RWPE2 (cell line): ENCODE results near the gene TNS3.

Experiments
- ATAC-seq: fragments of 200-7000 bp; cut with Tn5 transposase; 3 replicates; pipeline ENCODE4 v1.9.1; 2021; ENCODE audit warnings: low read depth
- DNase-seq: peaks from one replicate; pipeline ENCODE4 v3.0.0-alpha.2; 2020; ENCODE audit warnings: low spot score
- H3K27ac ChIP-seq: fragments of 450-650 bp; 2 replicates; pipeline ENCODE4 v1.5.1; 2017; ENCODE audit warnings: mild to moderate bottlenecking; ENCODE audit not compliant: poor library complexity, severe bottlenecking
- H3K27me3 ChIP-seq: fragments of 250-450 bp; sonication (Bioruptor Pico); 2 replicates; pipeline ENCODE4 v1.5.1; 2021; ENCODE audit warnings: mild to moderate bottlenecking, moderate library complexity; ENCODE audit not compliant: insufficient read depth, poor library complexity, severe bottlenecking
- H3K36me3 ChIP-seq: fragments of 250-450 bp; sonication (Bioruptor Pico); 2 replicates; pipeline ENCODE4 v1.5.1; 2020; ENCODE audit warnings: low read depth, mild to moderate bottlenecking, moderate library complexity
- H3K4me1 ChIP-seq: fragments of 250-450 bp; sonication (Bioruptor Pico); 2 replicates; pipeline ENCODE4 v1.5.1; 2021; ENCODE audit warnings: mild to moderate bottlenecking, moderate library complexity; ENCODE audit not compliant: insufficient read depth, poor library complexity, severe bottlenecking
- H3K4me3 ChIP-seq: fragments of 250-450 bp; sonication (Bioruptor Pico); 2 replicates; pipeline ENCODE4 v1.5.1; 2021; ENCODE audit warnings: mild to moderate bottlenecking, moderate library complexity; ENCODE audit not compliant: severe bottlenecking
- H3K9me3 ChIP-seq: fragments of 250-450 bp; sonication (Bioruptor Pico); 2 replicates; pipeline ENCODE4 v1.5.1; 2021; ENCODE audit warnings: mild to moderate bottlenecking, moderate library complexity; ENCODE audit not compliant: severe bottlenecking
- CTCF ChIP-seq: fragments of 450-650 bp; IDR thresholded peaks from one replicate; pipeline ENCODE4 v1.5.1; 2017; ENCODE audit warnings: mild to moderate bottlenecking, moderate library complexity; ENCODE audit not compliant: poor library complexity, severe bottlenecking

The TNS3 gene

GRCh38 chr7:47581438-47581803, 490 bp downstream of the TNS3 start:
- no peak for DNase-seq
- no peak for TF ChIP-seq CTCF
- Histone ChIP-seq H3K4me3 (peak overlapping the region; percentile 83), H3K27me3 (no peaks in the 10 kb centered on the region), H3K27ac (peak overlapping the region; percentile 88), H3K36me3 (peaks cover 19% of the 10 kb centered on the region), H3K4me1 (peaks cover 35% of the 10 kb centered on the region), H3K9me3 (peaks cover 2% of the 10 kb centered on the region)
- ATAC-seq, result peak; percentile 22

GRCh38 chr7:47580811-47581331, 1.0 kb downstream of the TNS3 start:
- ATAC-seq (peak; percentile 42; the same call in 1 of the 3 replicates), DNase-seq (no peak)
- no peaks in the 10 kb centered on the region for H3K27me3 ChIP-seq
- H3K27ac ChIP-seq, result peak overlapping the region; percentile 88
- peaks cover 40% of the 10 kb centered on the region for H3K4me1 ChIP-seq
- H3K36me3 ChIP-seq, result peaks cover 20% of the 10 kb centered on the region
- H3K9me3 ChIP-seq, result peaks cover 2% of the 10 kb centered on the region
- TF ChIP-seq CTCF, result no peak
- peak overlapping the region; percentile 83 for H3K4me3 ChIP-seq

- DNase-seq (no peak), ATAC-seq (peak; percentile 7; the same call in 1 of the 3 replicates)
- peak overlapping the region; percentile 88 for H3K27ac ChIP-seq
- no peaks in the 10 kb centered on the region for H3K9me3 ChIP-seq
- H3K4me1 ChIP-seq, result peaks cover 44% of the 10 kb centered on the region
- TF ChIP-seq CTCF, result no peak
- H3K36me3 ChIP-seq, result peaks cover 20% of the 10 kb centered on the region
- peak overlapping the region; percentile 83 for H3K4me3 ChIP-seq
- H3K27me3 ChIP-seq, result no peaks in the 10 kb centered on the region
These were observed 1.7 kb downstream of the TNS3 start for GRCh38 chr7:47580175-47580706.

- no peak for ATAC-seq
- H3K27ac ChIP-seq, result peak overlapping the region; percentile 88
- H3K4me1 ChIP-seq, result peaks cover 52% of the 10 kb centered on the region
- TF ChIP-seq CTCF, result no peak
- no peaks in the 10 kb centered on the region for H3K27me3 ChIP-seq
- no peaks in the 10 kb centered on the region for H3K9me3 ChIP-seq
- H3K36me3 ChIP-seq, result peaks cover 24% of the 10 kb centered on the region
- H3K4me3 ChIP-seq, result no peak overlapping the region
- DNase-seq, result no peak
These were observed 2.5 kb downstream of the TNS3 start for GRCh38 chr7:47579458-47579857.

- TF ChIP-seq CTCF, result no peak
- Histone ChIP-seq H3K27ac (peak overlapping the region; percentile 88), H3K4me3 (no peak overlapping the region), H3K4me1 (peaks cover 58% of the 10 kb centered on the region), H3K27me3 (no peaks in the 10 kb centered on the region), H3K36me3 (peaks cover 24% of the 10 kb centered on the region), H3K9me3 (no peaks in the 10 kb centered on the region)
- ATAC-seq (peak; percentile 46), DNase-seq (no peak)
These were observed 3.2 kb downstream of the TNS3 start for GRCh38 chr7:47578579-47579270.
